ENCODE data around the gene CCKAR. TPM values are rescaled to one million over a fixed set of nuclear protein-coding genes. Genes with fewer than 3 reads are reported as not detected.

CCKAR gene
- total RNA-seq, 2 donors from 2014 or later = 1.2 TPM; not detected in 1

DNA sequence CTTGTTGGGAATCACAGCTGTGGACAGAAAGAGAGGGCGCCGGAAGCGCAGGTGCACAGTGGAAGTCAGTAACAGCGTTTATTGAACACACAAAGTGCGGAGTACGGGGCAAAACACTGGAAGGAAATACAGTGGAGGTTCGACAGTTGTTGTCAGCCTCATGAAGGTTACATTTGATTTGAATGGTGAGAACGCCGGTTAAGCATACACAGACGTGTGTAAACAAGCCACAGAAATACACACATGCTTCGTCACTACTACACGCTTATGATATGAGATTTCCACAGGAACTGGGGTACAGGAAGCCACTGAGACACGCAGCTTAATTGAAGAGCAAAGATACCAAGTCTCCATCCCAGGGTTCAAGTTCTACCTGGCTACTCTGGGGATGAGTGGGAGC lies 12.0 kb downstream of the CCKAR start:
- H3K36me3 ChIP-seq = no peaks in the 10 kb centered on the region
- H3K27ac ChIP-seq = no peak overlapping the region
- H3K27me3 ChIP-seq (replicated peaks; ENCODE audit: insufficient read depth) = no peaks in the 10 kb centered on the region
- no peak for ATAC-seq (ENCODE audit: insufficient number of reproducible peaks, low FRiP score, low read depth)
- DNase-seq (ENCODE audit: low spot score) = no peak
- no peak overlapping the region for H3K4me3 ChIP-seq
- TF ChIP-seq, protein P1, sequence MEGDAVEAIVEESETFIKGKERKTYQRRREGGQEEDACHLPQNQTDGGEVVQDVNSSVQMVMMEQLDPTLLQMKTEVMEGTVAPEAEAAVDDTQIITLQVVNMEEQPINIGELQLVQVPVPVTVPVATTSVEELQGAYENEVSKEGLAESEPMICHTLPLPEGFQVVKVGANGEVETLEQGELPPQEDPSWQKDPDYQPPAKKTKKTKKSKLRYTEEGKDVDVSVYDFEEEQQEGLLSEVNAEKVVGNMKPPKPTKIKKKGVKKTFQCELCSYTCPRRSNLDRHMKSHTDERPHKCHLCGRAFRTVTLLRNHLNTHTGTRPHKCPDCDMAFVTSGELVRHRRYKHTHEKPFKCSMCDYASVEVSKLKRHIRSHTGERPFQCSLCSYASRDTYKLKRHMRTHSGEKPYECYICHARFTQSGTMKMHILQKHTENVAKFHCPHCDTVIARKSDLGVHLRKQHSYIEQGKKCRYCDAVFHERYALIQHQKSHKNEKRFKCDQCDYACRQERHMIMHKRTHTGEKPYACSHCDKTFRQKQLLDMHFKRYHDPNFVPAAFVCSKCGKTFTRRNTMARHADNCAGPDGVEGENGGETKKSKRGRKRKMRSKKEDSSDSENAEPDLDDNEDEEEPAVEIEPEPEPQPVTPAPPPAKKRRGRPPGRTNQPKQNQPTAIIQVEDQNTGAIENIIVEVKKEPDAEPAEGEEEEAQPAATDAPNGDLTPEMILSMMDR (IDR thresholded peaks at IDR 0.05) = no peak
- H3K9me3 ChIP-seq = no peaks in the 10 kb centered on the region
- H3K4me1 ChIP-seq (ENCODE audit: control insufficient read depth in 1 of 2, low read depth in 2 of 2) = no peaks in the 10 kb centered on the region

DNA sequence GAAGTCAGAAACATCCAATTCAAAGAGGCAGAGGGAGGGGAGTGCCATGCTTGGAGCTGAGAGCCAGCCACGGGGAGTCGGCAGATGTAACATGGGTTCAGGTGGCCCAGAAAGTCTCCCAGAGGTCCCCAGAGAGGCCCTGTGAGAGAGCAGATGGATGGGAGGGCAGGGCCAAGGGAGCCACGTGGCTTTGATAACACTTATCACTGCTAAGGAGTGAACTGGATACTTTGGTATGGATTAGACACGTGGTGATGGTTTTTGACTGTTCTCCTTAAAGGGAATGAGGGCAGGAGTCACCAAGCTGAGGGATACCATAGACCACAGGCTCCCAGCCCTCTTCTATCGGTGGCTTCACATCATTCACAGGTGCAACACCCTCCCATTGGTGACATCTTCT lies 13.7 kb downstream of the CCKAR start:
- Histone ChIP-seq H3K27ac (no peak overlapping the region), H3K4me1 (ENCODE audit: control insufficient read depth in 1 of 2, low read depth in 2 of 2) (no peaks in the 10 kb centered on the region), H3K36me3 (no peaks in the 10 kb centered on the region), H3K27me3 (replicated peaks; ENCODE audit: insufficient read depth) (no peaks in the 10 kb centered on the region), H3K4me3 (no peak overlapping the region), H3K9me3 (no peaks in the 10 kb centered on the region)
- DNase-seq (ENCODE audit: low spot score) (no peak), ATAC-seq (ENCODE audit: insufficient number of reproducible peaks, low FRiP score, low read depth) (no peak)
- TF ChIP-seq, protein P1 (IDR thresholded peaks at IDR 0.05) = no peak

DNA sequence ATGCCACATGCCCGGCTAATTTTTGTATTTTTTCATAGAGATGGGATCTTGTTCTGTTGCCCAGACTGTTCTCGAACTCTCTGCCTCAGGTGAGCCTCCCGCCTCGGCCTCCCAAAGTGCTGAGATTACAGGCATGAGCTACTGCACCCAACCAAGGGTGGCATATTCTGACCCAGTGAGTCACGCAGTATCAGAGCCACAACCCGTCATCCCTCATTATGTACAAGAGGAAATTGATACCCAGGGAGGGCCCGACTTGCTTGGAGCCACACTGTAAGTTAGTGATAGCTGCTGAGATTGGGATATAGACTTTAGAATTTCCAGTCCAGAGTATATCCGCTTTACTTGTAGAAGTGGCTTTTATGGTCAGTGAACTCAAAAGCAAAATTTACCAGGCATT lies 14.6 kb downstream of the CCKAR start:
- Histone ChIP-seq H3K9me3 (no peaks in the 10 kb centered on the region), H3K27ac (no peak overlapping the region), H3K36me3 (no peaks in the 10 kb centered on the region), H3K4me3 (no peak overlapping the region), H3K4me1 (ENCODE audit: control insufficient read depth in 1 of 2, low read depth in 2 of 2) (no peaks in the 10 kb centered on the region), H3K27me3 (replicated peaks; ENCODE audit: insufficient read depth) (no peaks in the 10 kb centered on the region)
- no peak for ATAC-seq (ENCODE audit: insufficient number of reproducible peaks, low FRiP score, low read depth)
- TF ChIP-seq, protein P1 (IDR thresholded peaks at IDR 0.05) = no peak
- DNase-seq (ENCODE audit: low spot score) = no peak

DNA sequence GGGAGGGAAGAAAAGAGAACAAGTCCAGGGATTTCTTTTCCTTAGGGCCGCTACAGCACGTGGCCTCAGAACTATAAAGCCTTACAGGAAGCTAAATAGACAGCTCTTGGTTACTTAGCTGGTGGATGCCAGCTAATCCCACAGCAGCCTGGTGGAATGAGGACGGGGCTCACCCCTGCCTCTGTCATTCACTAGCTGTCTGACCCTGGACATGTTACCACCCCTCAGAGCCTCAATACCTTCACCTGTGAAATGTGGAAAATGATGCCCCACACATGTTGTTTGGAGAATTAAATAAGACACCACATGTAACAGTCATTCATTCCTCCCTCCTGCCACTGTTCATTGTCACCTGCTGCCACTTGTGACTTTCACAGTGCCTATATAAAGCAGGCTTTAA lies 15.7 kb downstream of the CCKAR start:
- Histone ChIP-seq H3K4me1 (ENCODE audit: control insufficient read depth in 1 of 2, low read depth in 2 of 2) (no peaks in the 10 kb centered on the region), H3K36me3 (no peaks in the 10 kb centered on the region), H3K27ac (no peak overlapping the region), H3K27me3 (replicated peaks; ENCODE audit: insufficient read depth) (no peaks in the 10 kb centered on the region), H3K9me3 (no peaks in the 10 kb centered on the region), H3K4me3 (no peak overlapping the region)
- DNase-seq (ENCODE audit: low spot score) = no peak
- no peak for ATAC-seq (ENCODE audit: insufficient number of reproducible peaks, low FRiP score, low read depth)
- TF ChIP-seq, protein P1 (IDR thresholded peaks at IDR 0.05) = no peak

DNA sequence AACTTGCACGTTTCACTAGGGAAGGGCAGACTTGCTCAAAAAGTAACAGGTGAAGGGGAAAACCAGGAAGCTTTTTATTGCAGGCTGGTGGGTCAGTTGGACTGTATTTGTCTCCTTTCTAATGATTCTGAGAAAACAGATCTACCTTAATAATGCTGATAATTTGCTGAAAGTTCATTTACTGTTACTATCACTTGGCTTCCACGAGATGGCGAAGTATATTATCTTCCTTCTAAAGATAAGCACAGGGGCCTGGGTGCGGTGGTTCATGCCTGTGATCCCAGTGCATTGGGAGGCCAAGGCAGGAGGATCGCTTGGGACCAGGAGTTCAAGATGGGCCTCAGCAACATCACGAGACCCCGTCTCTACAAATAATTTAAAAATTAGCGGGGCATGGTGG lies 16.4 kb downstream of the CCKAR start:
- no peak for ATAC-seq (ENCODE audit: insufficient number of reproducible peaks, low FRiP score, low read depth)
- no peaks in the 10 kb centered on the region for H3K36me3 ChIP-seq
- DNase-seq (ENCODE audit: low spot score) = no peak
- no peak overlapping the region for H3K4me3 ChIP-seq
- no peak overlapping the region for H3K27ac ChIP-seq
- no peaks in the 10 kb centered on the region for H3K4me1 ChIP-seq (ENCODE audit: control insufficient read depth in 1 of 2, low read depth in 2 of 2)
- H3K27me3 ChIP-seq (replicated peaks; ENCODE audit: insufficient read depth) = no peaks in the 10 kb centered on the region
- H3K9me3 ChIP-seq = no peaks in the 10 kb centered on the region
- TF ChIP-seq, protein P1 (IDR thresholded peaks at IDR 0.05) = no peak
